Measurements from ENCODE around the gene RPE. TPM values are rescaled to one million over a fixed set of nuclear protein-coding genes. Genes with fewer than 3 reads are reported as not detected.

RPE gene
- total RNA-seq, 1 experiment from 2014 or later, result 67.6 TPM

- TF ChIP-seq CTCF (IDR thresholded peaks at IDR 0.05 in 2 of 3, conservative IDR thresholded peaks at IDR 0.05 in 1 of 3; ENCODE audit: borderline replicate concordance in 1 of 3, insufficient read depth in 1 of 3, low read depth in 2 of 3, low read length in 2 of 3) (no peak), EGR1 (IDR thresholded peaks at IDR 0.05; ENCODE audit: low read depth) (no peak)
Measured at GRCh38 chr2:210038078-210038477, 35.6 kb downstream of the RPE start (continued).

- Histone ChIP-seq H3K4me1 (ENCODE audit: control insufficient read depth in 1 of 2, insufficient read depth in 2 of 2, low read length in 2 of 2) (peaks cover 0 to 4% of the 10 kb centered on the region in 2 experiments; a peak in 2 of 4 replicates), H3K4me2 (ENCODE audit: low read length) (no peak overlapping the region), H3K9ac (ENCODE audit: low read length) (no peak overlapping the region), H3K4me3 (replicated peaks in 1 of 2; ENCODE audit: low read depth in 1 of 2, low read length in 2 of 2) (no peak overlapping the region), H3K9me3 (ENCODE audit: control insufficient read depth in 1 of 2, insufficient read depth in 1 of 2, low read depth in 1 of 2, low read length in 2 of 2) (peaks cover 0 to 5% of the 10 kb centered on the region in 2 experiments; a peak in 1 of 4 replicates), H4K20me1 (ENCODE audit: insufficient read depth) (no peaks in the 10 kb centered on the region), H3K79me2 (ENCODE audit: insufficient read depth, low read length) (no peaks in the 10 kb centered on the region), H3K36me3 (ENCODE audit: control insufficient read depth in 1 of 2, insufficient read depth in 2 of 2, low read length in 2 of 2) (no peaks in the 10 kb centered on the region), H2AFZ (ENCODE audit: low read depth, low read length, poor library complexity, severe bottlenecking) (no peak overlapping the region), H3K9me2 (ENCODE audit: insufficient read depth) (no peaks in the 10 kb centered on the region), H3K27ac (ENCODE audit: low read depth, low read length) (no peak overlapping the region), H3K27me3 (ENCODE audit: insufficient read depth, low read length) (no peaks in the 10 kb centered on the region)
- RAD21 ChIA-PET (ENCODE audit: low non-redundant PET in 1 of 2, low total read pairs in 2 of 2, uncharacterized antibody in 2 of 2, unreplicated experiment in 2 of 2), result no interaction called here
- intact Hi-C loops (cut with micrococcal nuclease), result no loop called here
- POLR2A ChIA-PET, result no interaction called here
- no TSS peak for BruUV-seq (replicated peaks)
- CTCF ChIA-PET, result no interaction called here
- ATAC-seq, result no peak
- no peak for DNase-seq (ENCODE audit: low read depth, low spot score)
- no peak for TF ChIP-seq ATF3 (IDR thresholded peaks at IDR 0.05)
- no peak for TF ChIP-seq REST (IDR thresholded peaks at IDR 0.05; ENCODE audit: low read depth)
- TF ChIP-seq EGR1 (IDR thresholded peaks at IDR 0.05; ENCODE audit: low read depth), result no peak
- TF ChIP-seq ELF1 (IDR thresholded peaks at IDR 0.05; ENCODE audit: borderline replicate concordance, low read depth), result no peak
- no peak for TF ChIP-seq CTCF (IDR thresholded peaks at IDR 0.05 in 2 of 3, conservative IDR thresholded peaks at IDR 0.05 in 1 of 3; ENCODE audit: borderline replicate concordance in 1 of 3, insufficient read depth in 1 of 3, low read depth in 2 of 3, low read length in 2 of 3)
- TF ChIP-seq EZH2phosphoT487 (IDR thresholded peaks at IDR 0.05; ENCODE audit: borderline replicate concordance), result no peak
- TF ChIP-seq SIN3A (IDR thresholded peaks at IDR 0.05; ENCODE audit: low read depth), result no peak
- TF ChIP-seq MAX (IDR thresholded peaks at IDR 0.05), result no peak
- no peak for TF ChIP-seq RAD21 (IDR thresholded peaks at IDR 0.05; ENCODE audit: low read depth)
- no peak for TF ChIP-seq YY1 (IDR thresholded peaks at IDR 0.05; ENCODE audit: extremely low read depth, insufficient replicate concordance, low read depth, low read length)
- TF ChIP-seq EZH2 (IDR thresholded peaks at IDR 0.05), result no peak
- TF ChIP-seq POLR2A (IDR thresholded peaks at IDR 0.05; ENCODE audit: borderline replicate concordance, extremely low read depth, insufficient read depth, insufficient read length), result no peak
- TF ChIP-seq FOSL1 (IDR thresholded peaks at IDR 0.05; ENCODE audit: low read depth), result no peak
- no peak for TF ChIP-seq SP1 (IDR thresholded peaks at IDR 0.05; ENCODE audit: low read depth)
- no peak for TF ChIP-seq POLR2AphosphoS5 (IDR thresholded peaks at IDR 0.05; ENCODE audit: low read depth, low read length)
- no peak for TF ChIP-seq JUND (IDR thresholded peaks at IDR 0.05)
- no peak for TF ChIP-seq CEBPB (IDR thresholded peaks at IDR 0.05; ENCODE audit: low read depth)
Measured at GRCh38 chr2:210046851-210047500, 44.5 kb downstream of the RPE start.

Data from HCT116 (cell line).